ENCODE measurements around the gene TEN1. TPM values are rescaled to one million over a fixed set of nuclear protein-coding genes. Genes with fewer than 3 reads are reported as not detected.

Gene TEN1
- polyA plus RNA-seq, 12 donors, result 8.5 to 21.1 (median 13.1) TPM; not detected in 1

Other genes starting within 250 kb of the TEN1 start
- 10 to 100 TPM in 11 of 12 donors, not detected in 1; 15.1 to 26.5 (median 21.0) TPM for gene GALK1, start 214.0 kb upstream of the TEN1 start, polyA plus RNA-seq (ENCODE audit: insufficient read length in 12 of 12)
- gene UNK, start 194.4 kb upstream of the TEN1 start, polyA plus RNA-seq (ENCODE audit: insufficient read length in 12 of 12), result 10 to 100 TPM in 11 of 12 donors, not detected in 1; 20.5 to 42.4 (median 26.6) TPM
- gene UNC13D, start 134.8 kb upstream of the TEN1 start, polyA plus RNA-seq (ENCODE audit: insufficient read length in 12 of 12), result 10 to 100 TPM in 2 of 12 donors, 1 to 10 TPM in 9, not detected in 1; 3.1 to 14.7 (median 3.9) TPM
- gene WBP2, start 123.9 kb upstream of the TEN1 start, polyA plus RNA-seq (ENCODE audit: insufficient read length in 12 of 12), result 100 to 1,000 TPM in 1 of 12 donors, 10 to 100 TPM in 10, not detected in 1; 43.3 to 104 (median 48.5) TPM
- 10 to 100 TPM in 11 of 12 donors, not detected in 1; 15.8 to 46.4 (median 21.5) TPM for gene TRIM47, start 100.7 kb upstream of the TEN1 start, polyA plus RNA-seq (ENCODE audit: insufficient read length in 12 of 12)
- 10 to 100 TPM in 11 of 12 donors, not detected in 1; 11.9 to 19.8 (median 13.9) TPM for gene TRIM65, start 82.3 kb upstream of the TEN1 start, polyA plus RNA-seq (ENCODE audit: insufficient read length in 12 of 12)
- gene MRPL38, start 74.4 kb upstream of the TEN1 start, polyA plus RNA-seq (ENCODE audit: insufficient read length in 12 of 12), result 100 to 1,000 TPM in 1 of 12 donors, 10 to 100 TPM in 10, not detected in 1; 44.7 to 117 (median 54.7) TPM
- gene FBF1, start 38.2 kb upstream of the TEN1 start, polyA plus RNA-seq (ENCODE audit: insufficient read length in 12 of 12), result 10 to 100 TPM in 2 of 12 donors, 1 to 10 TPM in 9, not detected in 1; 3.5 to 15.9 (median 6.5) TPM
- 10 to 100 TPM in 11 of 12 donors, not detected in 1; 16.8 to 23.3 (median 20.8) TPM for gene ACOX1, start 74 bp upstream of the TEN1 start, polyA plus RNA-seq (ENCODE audit: insufficient read length in 12 of 12)
- gene CDK3, start 21.6 kb downstream of the TEN1 start, polyA plus RNA-seq (ENCODE audit: insufficient read length in 12 of 12), result 10 to 100 TPM in 2 of 12 donors, 1 to 10 TPM in 8, not detected in 2; 3.5 to 16.6 (median 6.9) TPM
- 10 to 100 TPM in 3 of 12 donors, 1 to 10 TPM in 1, under 1 TPM in 6, not detected in 2; 0.12 to 47.8 (median 0.44) TPM for gene EVPL, start 48.1 kb downstream of the TEN1 start, polyA plus RNA-seq (ENCODE audit: insufficient read length in 12 of 12)
- gene SRP68, start 93.3 kb downstream of the TEN1 start, polyA plus RNA-seq (ENCODE audit: insufficient read length in 12 of 12), result 100 to 1,000 TPM in 1 of 12 donors, 10 to 100 TPM in 10, not detected in 1; 69.3 to 244 (median 80.1) TPM
- not detected for gene GALR2, start 95.5 kb downstream of the TEN1 start, polyA plus RNA-seq (ENCODE audit: insufficient read length in 12 of 12)
- 1 to 10 TPM in 9 of 12 donors, under 1 TPM in 1, not detected in 2; 0.45 to 8.0 (median 5.1) TPM for gene ZACN, start 99.9 kb downstream of the TEN1 start, polyA plus RNA-seq (ENCODE audit: insufficient read length in 12 of 12)
- gene EXOC7, start 124.5 kb downstream of the TEN1 start, polyA plus RNA-seq (ENCODE audit: insufficient read length in 12 of 12), result 100 to 1,000 TPM in 3 of 12 donors, 10 to 100 TPM in 9; 56.3 to 120 (median 90.6) TPM
- under 1 TPM in 5 of 12 donors, not detected in 7; 0.08 to 0.45 (median 0.12) TPM for gene FOXJ1, start 162.0 kb downstream of the TEN1 start, polyA plus RNA-seq (ENCODE audit: insufficient read length in 12 of 12)